ENCODE data around the gene BGN.

Gene BGN

DNA sequence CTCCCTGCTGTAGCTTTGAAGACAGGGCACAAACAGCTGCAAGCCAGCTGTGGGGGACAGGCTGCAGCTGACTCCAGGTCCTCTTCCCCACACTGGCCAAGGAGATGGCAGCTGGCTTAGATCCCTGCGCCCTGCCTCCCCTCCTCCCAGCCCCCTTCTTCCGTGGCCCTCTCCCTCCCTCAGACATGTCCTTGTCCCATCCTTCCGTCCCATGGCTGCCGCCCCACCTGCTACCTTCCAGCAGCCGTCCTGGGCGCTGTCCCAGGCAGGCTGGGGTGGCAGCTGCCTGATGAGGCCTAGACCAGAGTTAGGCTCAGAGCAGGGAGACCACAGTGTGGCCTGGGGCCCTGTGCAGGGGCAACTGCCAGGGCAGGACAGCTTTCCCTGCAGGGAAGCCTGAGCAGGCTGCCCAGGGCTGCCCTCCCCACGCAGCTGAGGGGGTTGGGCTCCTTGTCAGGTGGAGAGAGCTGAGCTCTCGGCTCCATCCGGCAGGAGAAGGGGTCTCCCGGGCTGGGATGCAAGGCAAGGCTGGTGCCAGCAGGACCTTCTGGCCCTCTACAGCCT lies 3.3 kb upstream of the BGN start:
- H3K4me3 ChIP-seq (replicated peaks; ENCODE audit: low read depth, low read length), result no peak overlapping the region
- no peak for DNase-seq (ENCODE audit: low read depth)
- TF ChIP-seq, protein P1, sequence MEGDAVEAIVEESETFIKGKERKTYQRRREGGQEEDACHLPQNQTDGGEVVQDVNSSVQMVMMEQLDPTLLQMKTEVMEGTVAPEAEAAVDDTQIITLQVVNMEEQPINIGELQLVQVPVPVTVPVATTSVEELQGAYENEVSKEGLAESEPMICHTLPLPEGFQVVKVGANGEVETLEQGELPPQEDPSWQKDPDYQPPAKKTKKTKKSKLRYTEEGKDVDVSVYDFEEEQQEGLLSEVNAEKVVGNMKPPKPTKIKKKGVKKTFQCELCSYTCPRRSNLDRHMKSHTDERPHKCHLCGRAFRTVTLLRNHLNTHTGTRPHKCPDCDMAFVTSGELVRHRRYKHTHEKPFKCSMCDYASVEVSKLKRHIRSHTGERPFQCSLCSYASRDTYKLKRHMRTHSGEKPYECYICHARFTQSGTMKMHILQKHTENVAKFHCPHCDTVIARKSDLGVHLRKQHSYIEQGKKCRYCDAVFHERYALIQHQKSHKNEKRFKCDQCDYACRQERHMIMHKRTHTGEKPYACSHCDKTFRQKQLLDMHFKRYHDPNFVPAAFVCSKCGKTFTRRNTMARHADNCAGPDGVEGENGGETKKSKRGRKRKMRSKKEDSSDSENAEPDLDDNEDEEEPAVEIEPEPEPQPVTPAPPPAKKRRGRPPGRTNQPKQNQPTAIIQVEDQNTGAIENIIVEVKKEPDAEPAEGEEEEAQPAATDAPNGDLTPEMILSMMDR (IDR thresholded peaks at IDR 0.05; ENCODE audit: low read length, missing control alignments), result no peak

DNA sequence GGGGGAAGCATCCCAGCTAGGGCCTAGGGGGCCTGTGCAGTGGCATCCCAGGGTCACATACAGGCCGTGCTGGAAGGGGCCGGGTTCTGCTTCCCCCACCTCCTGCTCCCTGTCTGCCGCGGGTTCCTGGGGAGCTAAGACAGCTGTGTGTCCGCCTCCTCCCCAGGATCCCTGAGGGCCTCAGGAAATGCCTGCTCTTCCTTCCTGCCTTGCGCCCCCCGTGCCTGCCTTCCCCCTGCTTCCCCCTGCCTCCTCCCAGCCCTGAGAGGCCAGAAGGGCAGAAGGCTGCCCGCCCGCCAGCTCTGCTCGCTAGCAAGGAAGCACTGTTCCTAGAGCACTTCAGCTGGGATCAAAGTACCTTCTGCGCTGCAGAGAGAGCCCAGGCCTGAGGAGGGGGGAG lies 2.9 kb upstream of the BGN start:
- TF ChIP-seq, protein P1 (IDR thresholded peaks at IDR 0.05; ENCODE audit: low read length, missing control alignments), result no peak
- no peak for DNase-seq (ENCODE audit: low read depth)
- no peak overlapping the region for H3K4me3 ChIP-seq (replicated peaks; ENCODE audit: low read depth, low read length)

DNA sequence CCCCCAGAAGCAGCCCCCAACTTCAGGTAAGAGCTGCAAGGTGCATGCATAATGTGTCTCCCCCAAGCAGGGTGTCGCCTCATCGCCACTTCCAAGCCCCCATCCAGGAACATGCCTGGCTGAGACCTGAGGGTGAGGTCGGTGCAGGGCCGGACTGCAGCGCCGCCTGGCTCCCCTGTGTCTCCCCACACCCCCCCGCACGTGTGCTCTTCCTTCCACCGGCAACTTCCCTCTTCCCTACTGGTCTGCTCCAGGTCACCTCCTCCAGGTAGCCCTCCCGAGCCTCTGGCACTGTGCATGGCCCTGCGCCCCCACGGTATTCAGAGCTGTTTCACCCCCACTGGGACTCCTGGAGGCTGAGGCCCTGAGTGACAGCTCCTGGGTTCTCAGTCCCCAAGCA lies 2.2 kb upstream of the BGN start:
- TF ChIP-seq, protein P1 (IDR thresholded peaks at IDR 0.05; ENCODE audit: low read length, missing control alignments), result no peak
- H3K4me3 ChIP-seq (replicated peaks; ENCODE audit: low read depth, low read length), result no peak overlapping the region
- DNase-seq (ENCODE audit: low read depth), result no peak

DNA sequence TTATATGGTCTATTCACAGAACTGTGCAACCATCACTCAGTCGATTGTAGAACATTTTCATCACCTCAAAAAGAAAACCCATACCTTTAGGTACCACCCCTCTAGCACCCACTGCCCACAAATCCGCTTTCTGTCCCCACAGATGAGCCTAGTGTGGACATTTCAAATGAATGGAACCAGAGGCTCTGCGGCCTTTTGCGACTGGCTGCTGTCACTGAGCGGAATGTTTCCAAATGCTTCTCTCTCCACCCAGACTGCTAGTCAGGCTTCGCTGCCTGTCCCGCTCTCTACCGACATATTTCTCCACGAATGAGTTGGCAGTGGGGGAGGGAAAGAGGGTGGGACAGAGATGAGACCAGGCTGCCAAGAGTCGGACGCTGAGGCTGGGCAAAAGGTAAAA lies 1.7 kb upstream of the BGN start:
- no peak overlapping the region for H3K4me3 ChIP-seq (replicated peaks; ENCODE audit: low read depth, low read length)
- no peak for DNase-seq (ENCODE audit: low read depth)
- TF ChIP-seq, protein P1 (IDR thresholded peaks at IDR 0.05; ENCODE audit: low read length, missing control alignments), result no peak

DNA sequence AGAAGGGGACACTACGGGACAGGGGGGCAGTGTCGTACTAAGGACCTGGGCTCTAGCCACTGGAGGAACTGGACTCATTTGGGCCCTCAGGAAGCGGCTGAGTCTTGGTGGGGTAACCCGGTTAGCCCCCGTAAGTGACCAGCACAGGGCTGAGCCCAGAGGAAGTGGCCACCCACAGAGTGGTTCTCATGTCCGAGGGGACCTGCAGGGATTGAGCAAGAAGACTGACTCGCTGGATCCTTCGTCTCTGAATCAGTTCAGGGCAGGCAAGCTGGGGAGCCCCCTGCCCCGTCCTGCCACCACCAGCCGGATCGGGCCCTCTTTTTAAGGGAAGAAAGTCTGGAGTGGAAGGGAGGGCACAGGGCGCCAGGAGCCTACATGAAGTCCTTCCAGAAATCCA lies 719 bp upstream of the BGN start:
- no peak for DNase-seq (ENCODE audit: low read depth)
- TF ChIP-seq, protein P1 (IDR thresholded peaks at IDR 0.05; ENCODE audit: low read length, missing control alignments), result no peak
- peak overlapping the region; percentile 37 for H3K4me3 ChIP-seq (replicated peaks; ENCODE audit: low read depth, low read length)

DNA sequence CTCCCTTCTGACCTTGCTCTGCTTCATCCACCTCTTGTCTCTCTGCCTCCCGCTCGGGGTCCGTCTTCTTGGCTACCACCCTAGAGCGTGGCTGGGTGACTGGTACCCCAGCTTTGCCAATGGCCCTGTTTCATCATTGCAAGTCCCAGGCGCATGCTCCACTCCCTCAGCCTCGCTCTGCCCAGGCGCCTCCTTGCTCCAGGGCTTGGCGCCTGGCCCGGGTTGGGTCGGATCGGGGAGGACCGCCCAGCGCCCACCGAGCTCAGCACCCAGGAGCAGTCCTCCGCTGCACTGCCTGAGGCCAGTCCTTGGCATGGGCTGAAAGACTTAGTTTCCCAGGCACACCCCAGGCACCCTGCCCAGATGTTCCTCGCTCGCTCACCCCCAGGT lies 577 bp downstream of the BGN start:
- TF ChIP-seq, protein P1 (IDR thresholded peaks at IDR 0.05; ENCODE audit: low read length, missing control alignments), result no peak
- peak; percentile 49 for DNase-seq (ENCODE audit: low read depth)
- H3K4me3 ChIP-seq (replicated peaks; ENCODE audit: low read depth, low read length), result peak overlapping the region; percentile 69

DNA sequence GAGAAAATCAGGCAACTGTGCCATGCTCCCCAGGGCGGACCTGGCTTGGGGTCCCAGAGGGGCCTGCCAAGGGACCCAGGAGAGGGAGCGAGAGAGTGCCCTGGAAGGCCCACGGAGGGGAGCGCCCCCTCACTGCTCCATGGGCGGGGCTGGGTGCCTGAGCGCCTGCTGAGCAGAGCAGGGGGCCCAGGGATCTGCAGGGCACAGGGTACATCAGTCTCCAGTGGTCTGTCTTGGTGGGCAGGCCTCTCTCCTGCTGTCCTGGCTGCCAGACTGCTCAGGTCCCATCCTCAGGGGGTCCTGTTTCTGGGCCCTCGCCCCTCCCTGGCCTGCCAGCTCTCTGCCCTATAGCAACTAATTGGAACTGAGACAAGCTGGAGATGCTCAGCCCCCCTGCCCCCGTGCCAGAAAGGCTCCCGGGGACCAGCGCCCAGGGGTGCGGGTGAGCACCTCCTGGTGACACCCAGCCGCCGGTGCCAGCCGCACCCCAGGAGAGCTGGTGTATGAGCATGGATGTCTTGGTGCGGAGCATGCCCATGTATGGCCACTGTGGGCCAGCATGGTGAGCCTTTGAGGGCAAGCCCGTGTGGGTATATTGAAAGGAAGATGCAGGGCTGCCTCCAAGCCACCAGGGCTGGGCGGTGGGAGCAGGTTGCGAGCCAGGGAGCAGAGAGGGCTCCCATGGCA lies 1.3 kb downstream of the BGN start:
- TF ChIP-seq, protein P1 (IDR thresholded peaks at IDR 0.05; ENCODE audit: low read length, missing control alignments), result no peak

More for the DNA sequence above, 1.3 kb downstream of the BGN start:
- H3K4me3 ChIP-seq (replicated peaks; ENCODE audit: low read depth, low read length), result peak overlapping the region; percentile 69
- DNase-seq (ENCODE audit: low read depth), result no peak

All from fibroblast of pulmonary artery (primary cell).